Smooth muscle cell (in vitro differentiated cells): ENCODE data around the gene GADD45G. TPM values are rescaled to one million over a fixed set of nuclear protein-coding genes. Genes with fewer than 3 reads are reported as not detected.

Experiments used
- DNase-seq: peaks from one replicate; lab custom pipeline; 2025; ENCODE audit not compliant: unreplicated experiment; lab: John Stamatoyannopoulos, UW
- H2AFZ ChIP-seq: fragments of 200-600 bp; sonication (generic); 2 replicates; pipeline ENCODE4 v1.6.0; 2016; ENCODE audit warnings: antibody characterized with exemption, low read depth, mild to moderate bottlenecking
- H3F3A ChIP-seq: fragments of 200-600 bp; sonication (generic); 2 replicates; pipeline ENCODE4 v1.6.0; 2017; ENCODE audit warnings: antibody characterized with exemption, low read depth
- H3K27ac ChIP-seq: fragments of 200-600 bp; sonication (generic); 2 replicates; pipeline ENCODE4 v1.5.1; 2016; ENCODE audit warnings: low read depth, mild to moderate bottlenecking
- H3K27me3 ChIP-seq: fragments of 200-600 bp; sonication (generic); 2 replicates; pipeline ENCODE4 v1.6.1; 2016; ENCODE audit warnings: low read depth, mild to moderate bottlenecking
- H3K36me3 ChIP-seq: fragments of 200-600 bp; sonication (generic); 2 replicates; pipeline ENCODE4 v1.5.1; 2016; ENCODE audit warnings: low read depth
- H3K4me1 ChIP-seq: fragments of 200-600 bp; sonication (generic); 2 replicates; pipeline ENCODE4 v1.5.1; 2016; ENCODE audit warnings: low read depth
- H3K4me2 ChIP-seq: fragments of 200-600 bp; sonication (generic); 2 replicates; pipeline ENCODE4 v1.6.0; 2016; ENCODE audit warnings: mild to moderate bottlenecking
- H3K4me3 ChIP-seq: fragments of 200-600 bp; sonication (generic); 2 replicates; pipeline ENCODE4 v1.5.1; 2016; ENCODE audit warnings: mild to moderate bottlenecking
- H3K79me2 ChIP-seq: fragments of 200-600 bp; sonication (generic); 2 replicates; pipeline ENCODE4 v1.6.0; 2016; ENCODE audit warnings: low read depth, mild to moderate bottlenecking
- H3K9ac ChIP-seq: fragments of 200-600 bp; sonication (generic); 2 replicates; pipeline ENCODE4 v1.6.0; 2016; ENCODE audit warnings: low read depth
- H3K9me3 ChIP-seq: fragments of 200-600 bp; sonication (generic); replicated peaks from 2 replicates; pipeline ENCODE4 v1.5.1; 2016; ENCODE audit warnings: low read depth
- H4K20me1 ChIP-seq: fragments of 200-600 bp; sonication (generic); 2 replicates; pipeline ENCODE4 v1.6.0; 2016; ENCODE audit warnings: low read depth
- WGBS: methylation state at CpG from one replicate; pipeline ENCODE4 v1.1.7; 2016; ENCODE audit warnings: low lambda C conversion rate; 5-methylcytosine and 5-hydroxymethylcytosine counted together
- polyA plus RNA-seq: library from polyadenylated mRNA; unstranded; fragments of >200 nt; fragmentation: Nextera tagmentation; extraction: Ambion mirVana; gene quantifications from 2 replicates; pipeline ENCODE4 v1.2.1, GENCODE V29; 2016
- total RNA-seq: library from RNA; depleted of rRNA; stranded (reverse); fragments of >200 nt; gene quantifications from 2 replicates; pipeline ENCODE4 v1.2.3, GENCODE V29; 2014
- TF ChIP-seq, protein P1 (sequence below): fragments of 200-600 bp; sonication (generic); IDR thresholded peaks from 2 replicates; pipeline ENCODE4 v1.5.1; 2017; ENCODE audit warnings: borderline replicate concordance, mild to moderate bottlenecking, antibody characterized with exemption; ENCODE audit not compliant: insufficient read depth, poor library complexity, severe bottlenecking

GADD45G gene
- total and polyA plus RNA-seq, 2 experiments from 2014 or later, result 6.9 to 10.7 TPM

DNA sequence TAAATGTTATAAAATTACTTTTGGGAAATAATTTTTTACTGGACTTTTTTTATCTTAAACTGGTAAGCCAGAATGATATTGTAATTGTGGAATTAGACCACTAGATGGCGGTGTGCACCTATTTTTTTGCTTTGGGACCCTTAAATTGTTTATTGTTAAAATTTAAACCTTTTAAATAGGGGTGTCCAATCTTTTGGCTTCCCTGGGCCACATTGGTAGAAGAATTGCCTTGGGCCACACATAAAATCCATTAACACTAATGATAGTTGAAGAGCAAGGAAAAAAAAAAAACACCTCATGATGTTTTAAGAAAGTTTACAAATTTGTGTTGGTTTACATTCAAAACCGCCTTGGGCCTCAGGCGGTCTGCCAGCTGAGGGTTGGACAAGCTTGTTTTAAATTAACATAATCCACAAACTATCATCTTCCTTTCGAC, 28.4 kb upstream of the GADD45G start:
- 57% methylated on average over 4 of the region's 4 CpGs for WGBS
- H3K4me1 ChIP-seq, result no peaks in the 10 kb centered on the region
- no peak overlapping the region for H3K27ac ChIP-seq
- H3K9me3 ChIP-seq, result no peaks in the 10 kb centered on the region
- no peaks in the 10 kb centered on the region for H4K20me1 ChIP-seq
- no peak overlapping the region for H2AFZ ChIP-seq
- TF ChIP-seq, protein P1, sequence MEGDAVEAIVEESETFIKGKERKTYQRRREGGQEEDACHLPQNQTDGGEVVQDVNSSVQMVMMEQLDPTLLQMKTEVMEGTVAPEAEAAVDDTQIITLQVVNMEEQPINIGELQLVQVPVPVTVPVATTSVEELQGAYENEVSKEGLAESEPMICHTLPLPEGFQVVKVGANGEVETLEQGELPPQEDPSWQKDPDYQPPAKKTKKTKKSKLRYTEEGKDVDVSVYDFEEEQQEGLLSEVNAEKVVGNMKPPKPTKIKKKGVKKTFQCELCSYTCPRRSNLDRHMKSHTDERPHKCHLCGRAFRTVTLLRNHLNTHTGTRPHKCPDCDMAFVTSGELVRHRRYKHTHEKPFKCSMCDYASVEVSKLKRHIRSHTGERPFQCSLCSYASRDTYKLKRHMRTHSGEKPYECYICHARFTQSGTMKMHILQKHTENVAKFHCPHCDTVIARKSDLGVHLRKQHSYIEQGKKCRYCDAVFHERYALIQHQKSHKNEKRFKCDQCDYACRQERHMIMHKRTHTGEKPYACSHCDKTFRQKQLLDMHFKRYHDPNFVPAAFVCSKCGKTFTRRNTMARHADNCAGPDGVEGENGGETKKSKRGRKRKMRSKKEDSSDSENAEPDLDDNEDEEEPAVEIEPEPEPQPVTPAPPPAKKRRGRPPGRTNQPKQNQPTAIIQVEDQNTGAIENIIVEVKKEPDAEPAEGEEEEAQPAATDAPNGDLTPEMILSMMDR, result peak; percentile 89
- no peak overlapping the region for H3K9ac ChIP-seq
- H3K27me3 ChIP-seq, result peaks cover 17% of the 10 kb centered on the region
- no peaks in the 10 kb centered on the region for H3K79me2 ChIP-seq
- no peaks in the 10 kb centered on the region for H3K36me3 ChIP-seq
- H3K4me2 ChIP-seq, result no peak overlapping the region
- no peaks in the 10 kb centered on the region for H3F3A ChIP-seq
- DNase-seq, result no peak
- H3K4me3 ChIP-seq, result no peak overlapping the region

DNA sequence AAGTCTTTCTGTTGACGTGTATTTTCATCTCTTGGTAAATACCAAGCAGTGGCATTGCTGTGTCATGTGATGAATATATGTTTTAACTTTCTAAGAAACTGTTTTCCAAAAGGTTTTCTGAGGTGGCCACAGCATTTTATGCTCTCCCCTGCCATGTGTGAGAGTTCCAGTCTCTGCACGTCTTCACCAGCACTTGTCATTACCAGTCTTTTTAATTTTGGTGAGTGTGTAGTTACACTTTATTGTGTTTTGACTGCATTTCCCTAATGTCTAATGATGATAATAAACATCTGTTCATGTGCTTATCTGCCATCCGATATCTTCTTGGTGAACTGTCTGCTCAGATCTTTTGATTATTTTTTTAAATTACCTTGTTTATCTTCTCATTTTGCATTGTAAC, 27.4 kb upstream of the GADD45G start:
- WGBS, result 84% methylated on average over 3 of the region's 3 CpGs
- TF ChIP-seq, protein P1, result no peak
- H3K27me3 ChIP-seq, result peaks cover 17% of the 10 kb centered on the region
- no peaks in the 10 kb centered on the region for H3K79me2 ChIP-seq
- H3K4me1 ChIP-seq, result no peaks in the 10 kb centered on the region
- H3K27ac ChIP-seq, result no peak overlapping the region
- H2AFZ ChIP-seq, result no peak overlapping the region
- H4K20me1 ChIP-seq, result no peaks in the 10 kb centered on the region
- no peak overlapping the region for H3K4me2 ChIP-seq
- H3K9ac ChIP-seq, result no peak overlapping the region
- no peaks in the 10 kb centered on the region for H3K9me3 ChIP-seq
- no peaks in the 10 kb centered on the region for H3F3A ChIP-seq
- no peaks in the 10 kb centered on the region for H3K36me3 ChIP-seq
- no peak for DNase-seq
- H3K4me3 ChIP-seq, result no peak overlapping the region

DNA sequence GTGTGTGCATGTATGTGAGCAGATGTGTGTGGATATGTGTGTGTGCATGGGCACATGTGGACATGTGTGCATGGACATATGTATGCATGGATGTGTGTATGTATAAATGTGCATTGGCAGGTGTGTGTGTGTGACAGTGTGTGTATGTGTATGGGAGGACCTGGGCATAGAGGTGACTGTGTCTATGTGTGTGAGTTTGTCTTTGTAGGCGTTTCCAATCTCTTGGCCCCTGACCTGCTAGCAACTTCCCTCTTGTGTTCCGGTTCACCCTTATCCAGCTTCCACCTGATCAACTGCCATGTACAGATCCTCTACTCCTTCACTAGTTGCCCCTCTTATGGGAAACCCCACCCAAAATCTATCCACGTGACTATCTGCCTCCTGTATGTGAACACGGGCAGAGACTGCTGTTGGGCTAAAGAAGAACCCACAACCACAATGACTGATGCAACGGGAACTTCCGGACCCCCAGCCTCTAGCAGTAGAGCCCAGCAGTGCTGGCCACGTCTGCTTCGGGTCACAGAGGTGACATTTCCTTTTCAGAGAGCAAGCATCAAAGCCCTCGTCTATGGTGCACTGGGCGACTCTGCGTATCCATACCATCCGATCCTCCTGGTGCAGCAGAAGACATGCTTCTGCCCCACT, 24.9 kb upstream of the GADD45G start:
- Histone ChIP-seq H3K36me3 (no peaks in the 10 kb centered on the region), H3K4me2 (no peak overlapping the region), H3K9me3 (no peaks in the 10 kb centered on the region), H2AFZ (no peak overlapping the region), H3K79me2 (no peaks in the 10 kb centered on the region), H3K4me3 (no peak overlapping the region), H3K27me3 (no peaks in the 10 kb centered on the region), H3K4me1 (no peaks in the 10 kb centered on the region), H3F3A (no peaks in the 10 kb centered on the region), H4K20me1 (no peaks in the 10 kb centered on the region), H3K9ac (no peak overlapping the region), H3K27ac (no peak overlapping the region)
- WGBS, result 89% methylated on average over 12 of the region's 12 CpGs
- TF ChIP-seq, protein P1, result no peak
- no peak for DNase-seq

DNA sequence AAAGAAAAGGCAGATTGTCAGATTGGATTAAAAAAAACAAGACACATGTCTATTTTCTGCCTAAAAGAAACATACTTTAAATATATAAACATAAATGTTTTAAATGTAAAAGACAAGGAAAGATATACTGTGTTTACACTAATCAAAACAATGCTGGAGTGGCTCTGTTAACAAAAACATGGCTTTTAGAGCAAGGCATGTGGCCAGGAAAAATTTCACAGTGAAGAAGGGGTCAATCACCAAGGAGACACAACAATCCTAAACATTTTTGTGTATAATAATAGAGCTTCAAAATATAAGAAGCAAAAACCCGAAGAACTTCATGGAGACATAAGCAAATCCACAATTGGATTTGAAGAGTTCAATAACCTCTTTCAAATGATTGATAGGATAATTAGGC, 18.5 kb upstream of the GADD45G start:
- no peaks in the 10 kb centered on the region for H3K27me3 ChIP-seq
- no peak overlapping the region for H2AFZ ChIP-seq
- H3K36me3 ChIP-seq, result no peaks in the 10 kb centered on the region
- no peaks in the 10 kb centered on the region for H3K4me1 ChIP-seq
- 100% methylated on average over 1 of the region's 1 CpG for WGBS
- H3K79me2 ChIP-seq, result no peaks in the 10 kb centered on the region
- no peak for DNase-seq
- H3K27ac ChIP-seq, result no peak overlapping the region
- no peaks in the 10 kb centered on the region for H3F3A ChIP-seq
- H3K4me3 ChIP-seq, result no peak overlapping the region
- H3K4me2 ChIP-seq, result no peak overlapping the region
- no peak overlapping the region for H3K9ac ChIP-seq
- TF ChIP-seq, protein P1, result no peak
- H4K20me1 ChIP-seq, result no peaks in the 10 kb centered on the region
- H3K9me3 ChIP-seq, result no peaks in the 10 kb centered on the region
